SIG-M5 treated with dmso at 0.1 percent for 504 hours (cell line): ENCODE data around the gene SERPINB11.
"Not testable (repeated sequence)": the region's sequence is repeated elsewhere in the genome, so short reads cannot be mapped to it uniquely, and the experiment has no call there.

ENCODE experiments used
- DNase-seq: peaks from one replicate; lab custom pipeline; 2025; ENCODE audit not compliant: unreplicated experiment; lab: John Stamatoyannopoulos, UW

Gene SERPINB11, protein sequence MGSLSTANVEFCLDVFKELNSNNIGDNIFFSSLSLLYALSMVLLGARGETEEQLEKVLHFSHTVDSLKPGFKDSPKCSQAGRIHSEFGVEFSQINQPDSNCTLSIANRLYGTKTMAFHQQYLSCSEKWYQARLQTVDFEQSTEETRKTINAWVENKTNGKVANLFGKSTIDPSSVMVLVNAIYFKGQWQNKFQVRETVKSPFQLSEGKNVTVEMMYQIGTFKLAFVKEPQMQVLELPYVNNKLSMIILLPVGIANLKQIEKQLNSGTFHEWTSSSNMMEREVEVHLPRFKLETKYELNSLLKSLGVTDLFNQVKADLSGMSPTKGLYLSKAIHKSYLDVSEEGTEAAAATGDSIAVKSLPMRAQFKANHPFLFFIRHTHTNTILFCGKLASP

DNA sequence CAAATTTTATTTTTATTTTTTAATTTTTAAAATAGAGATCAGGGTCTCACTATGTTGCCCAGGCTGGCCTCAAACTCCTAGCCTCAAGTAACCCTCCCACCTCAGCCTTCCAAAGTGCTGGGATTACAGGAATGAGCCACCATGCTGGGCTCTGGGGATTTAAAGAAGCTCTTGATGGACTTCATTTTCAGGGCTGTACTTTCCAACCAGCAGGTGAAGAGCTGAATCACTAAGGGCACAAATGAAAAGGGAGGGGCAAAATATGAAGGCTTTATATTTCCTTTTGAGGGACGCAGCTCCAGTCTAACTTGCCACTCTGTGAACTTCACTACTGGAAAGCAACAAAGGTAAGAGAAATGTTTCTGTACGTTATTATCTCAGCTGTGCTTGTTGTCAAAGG, at the start of gene SERPINB11:
SERPINB11 (plus strand) TSS at position 301 of the 400 bp plus-strand sequence. CDS start 7,234 bp downstream, outside the sequence.
- DNase-seq, result no peak

DNA sequence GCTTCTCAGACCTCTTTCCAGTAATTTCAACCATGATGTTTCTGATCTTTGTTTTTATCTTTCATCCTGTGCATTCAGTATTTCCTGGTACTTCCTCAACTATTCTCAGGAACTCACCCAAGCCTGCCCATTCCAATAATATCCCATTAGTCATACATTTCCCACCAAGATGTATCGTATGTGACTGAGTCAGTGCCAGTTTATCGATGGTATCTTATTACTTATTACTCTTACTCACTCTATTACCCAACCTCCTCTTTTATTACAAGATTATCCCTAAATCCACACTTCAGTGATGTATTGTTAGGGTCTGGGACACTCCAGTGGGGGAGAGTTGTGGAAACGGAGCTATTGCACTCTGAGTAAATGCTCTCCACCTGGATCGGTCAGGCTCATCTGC, 43.8 kb upstream of the SERPINB11 start:
- DNase-seq, result not testable (repeated sequence)

DNA sequence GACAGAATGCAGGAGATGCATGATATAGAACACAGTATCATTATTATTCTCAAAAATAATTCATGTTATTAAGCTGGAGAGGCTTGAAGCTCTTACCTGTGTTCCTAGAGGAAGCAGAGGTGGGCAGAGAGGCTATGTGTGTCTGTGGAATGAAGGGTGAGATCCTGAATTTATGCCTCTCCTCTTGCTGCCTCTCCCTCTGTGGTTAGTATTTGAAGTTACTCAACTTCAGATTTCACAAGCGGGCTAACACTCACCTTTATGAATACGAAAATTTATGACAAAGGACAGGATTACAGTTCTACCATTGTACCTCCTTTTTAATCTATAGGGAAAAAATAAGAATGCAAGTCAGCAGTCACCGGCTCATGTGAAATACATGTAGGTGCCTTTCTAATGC, 41.0 kb upstream of the SERPINB11 start, which contains the start of gene SERPINB3:
SERPINB3 (minus strand) TSS at position 144 of the 400 bp plus-strand sequence. CDS start 677 bp downstream, outside the sequence.
- DNase-seq, result not testable (repeated sequence)

DNA sequence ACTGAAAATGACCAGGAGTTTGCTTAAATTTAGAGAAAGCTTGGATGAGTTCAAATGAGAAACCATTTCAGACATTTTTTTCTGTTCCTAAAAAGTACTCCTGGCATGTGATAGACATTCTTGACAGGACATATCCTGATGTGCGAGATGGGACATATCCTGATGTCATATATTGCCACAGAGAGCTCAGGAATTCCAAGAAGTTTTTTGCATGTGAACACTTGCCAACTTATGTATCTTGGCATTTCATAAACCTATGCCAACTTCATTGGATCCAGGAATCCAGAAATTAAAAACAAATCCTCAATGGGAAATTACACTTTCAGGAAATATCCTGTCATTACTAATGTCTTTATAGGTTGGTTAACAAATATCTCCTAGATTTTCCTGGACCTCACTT, 38.2 kb upstream of the SERPINB11 start:
- DNase-seq, result no peak

DNA sequence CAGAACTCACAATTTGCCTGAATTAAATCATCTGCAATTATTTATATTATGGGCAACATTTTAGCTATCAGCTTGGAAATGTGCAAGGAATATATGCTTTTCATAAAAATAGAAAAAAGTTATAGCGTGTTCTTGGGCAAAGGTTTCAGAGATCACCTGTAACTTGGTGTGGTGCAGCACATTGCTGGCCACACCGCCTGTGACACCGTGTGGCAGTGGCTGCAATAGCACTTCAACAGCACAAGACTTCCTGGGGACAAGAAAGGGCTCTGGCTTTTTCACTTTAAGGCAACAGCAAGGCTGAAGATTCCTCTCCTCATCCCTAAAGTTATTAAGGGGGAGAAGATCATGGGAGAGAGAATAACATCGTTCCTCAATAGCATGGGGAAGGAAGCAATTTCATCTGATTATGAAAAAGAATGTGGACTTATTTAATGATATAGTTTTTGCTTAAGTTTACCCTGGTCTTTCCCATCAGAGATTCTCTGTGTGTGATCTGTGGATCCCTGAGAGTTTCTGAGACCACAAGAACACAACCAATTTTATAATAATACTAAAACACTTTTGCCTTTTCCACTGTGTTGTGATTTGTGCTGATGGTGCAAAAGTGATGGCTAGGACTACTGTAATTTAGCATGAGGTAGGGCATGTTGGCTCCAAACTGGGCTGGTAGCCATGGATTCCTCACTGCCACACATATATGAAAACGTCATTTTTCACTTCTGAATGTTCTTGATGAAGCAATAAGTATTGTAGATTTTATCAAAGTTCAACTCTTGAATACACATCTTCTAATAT, 26.0 kb upstream of the SERPINB11 start:
- DNase-seq, result peak; percentile 24

DNA sequence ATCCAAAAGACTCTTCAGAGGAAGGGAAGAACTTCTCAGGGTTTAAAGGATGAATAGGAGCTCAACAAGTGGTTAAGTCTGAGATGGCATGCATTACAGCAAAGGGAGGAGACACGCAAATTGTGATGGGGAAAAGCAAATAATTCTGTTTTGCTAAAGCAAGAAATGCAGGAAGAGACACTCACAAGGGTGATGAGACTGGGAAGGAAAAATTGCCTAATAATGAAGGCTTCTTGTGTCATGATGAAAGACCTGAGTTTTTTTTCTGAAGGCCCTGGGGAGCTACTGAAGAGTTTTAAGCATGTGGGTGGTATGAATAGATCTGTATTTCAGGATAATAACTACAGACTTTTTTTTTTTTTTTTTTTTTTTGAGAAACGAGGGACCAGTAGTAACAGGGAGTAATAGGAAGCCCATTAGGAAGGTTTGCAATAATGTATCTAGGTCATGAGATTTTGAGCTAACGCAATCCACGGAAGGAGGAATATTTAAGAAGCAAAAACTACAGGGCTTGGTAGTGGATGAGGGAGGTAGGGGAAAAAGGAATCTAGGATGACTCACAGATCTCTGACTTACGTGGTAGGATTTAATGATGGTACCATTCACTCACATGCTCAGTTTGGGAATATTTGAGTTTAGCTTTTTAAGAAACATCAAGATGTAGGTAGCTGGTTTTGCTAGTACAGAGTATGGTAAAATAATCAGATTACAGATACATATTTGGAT, 25.1 kb upstream of the SERPINB11 start:
- peak; percentile 33 for DNase-seq

DNA sequence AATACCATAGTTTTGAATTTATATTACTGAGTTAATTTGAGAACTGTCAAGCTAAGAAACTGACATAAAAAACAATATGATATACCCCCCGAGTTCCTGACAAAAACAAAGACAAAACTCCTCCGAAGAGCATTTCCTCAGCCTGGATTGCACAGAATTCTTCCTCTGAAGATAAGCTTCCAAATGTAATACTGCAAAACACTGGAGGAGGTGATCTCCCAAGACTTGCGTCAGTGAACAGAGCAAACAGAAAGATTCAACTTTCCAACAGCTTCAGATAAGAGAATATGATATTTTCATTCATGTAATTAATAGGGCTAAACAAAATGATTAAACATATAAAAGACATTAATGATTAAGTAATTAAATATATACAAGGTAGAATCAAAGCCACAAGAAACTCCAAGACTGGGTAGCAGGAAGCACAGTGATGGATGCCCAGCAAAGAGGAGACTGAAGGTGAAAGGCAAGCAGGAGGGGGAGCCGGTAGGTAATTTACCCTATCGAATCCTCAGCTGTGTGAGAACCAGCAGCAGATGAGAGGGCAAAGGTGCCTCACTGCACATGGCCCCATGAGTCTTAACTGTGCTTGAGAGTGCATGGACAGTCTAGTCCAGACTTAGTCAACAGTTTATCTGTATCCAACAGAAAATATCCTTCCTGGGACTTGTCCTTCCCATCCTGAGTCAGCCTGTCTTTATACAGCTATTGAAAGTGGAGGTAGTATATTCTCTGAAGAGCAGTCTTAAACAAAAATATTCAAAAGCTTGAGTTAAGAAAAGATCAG, 22.7 kb upstream of the SERPINB11 start:
- no peak for DNase-seq

DNA sequence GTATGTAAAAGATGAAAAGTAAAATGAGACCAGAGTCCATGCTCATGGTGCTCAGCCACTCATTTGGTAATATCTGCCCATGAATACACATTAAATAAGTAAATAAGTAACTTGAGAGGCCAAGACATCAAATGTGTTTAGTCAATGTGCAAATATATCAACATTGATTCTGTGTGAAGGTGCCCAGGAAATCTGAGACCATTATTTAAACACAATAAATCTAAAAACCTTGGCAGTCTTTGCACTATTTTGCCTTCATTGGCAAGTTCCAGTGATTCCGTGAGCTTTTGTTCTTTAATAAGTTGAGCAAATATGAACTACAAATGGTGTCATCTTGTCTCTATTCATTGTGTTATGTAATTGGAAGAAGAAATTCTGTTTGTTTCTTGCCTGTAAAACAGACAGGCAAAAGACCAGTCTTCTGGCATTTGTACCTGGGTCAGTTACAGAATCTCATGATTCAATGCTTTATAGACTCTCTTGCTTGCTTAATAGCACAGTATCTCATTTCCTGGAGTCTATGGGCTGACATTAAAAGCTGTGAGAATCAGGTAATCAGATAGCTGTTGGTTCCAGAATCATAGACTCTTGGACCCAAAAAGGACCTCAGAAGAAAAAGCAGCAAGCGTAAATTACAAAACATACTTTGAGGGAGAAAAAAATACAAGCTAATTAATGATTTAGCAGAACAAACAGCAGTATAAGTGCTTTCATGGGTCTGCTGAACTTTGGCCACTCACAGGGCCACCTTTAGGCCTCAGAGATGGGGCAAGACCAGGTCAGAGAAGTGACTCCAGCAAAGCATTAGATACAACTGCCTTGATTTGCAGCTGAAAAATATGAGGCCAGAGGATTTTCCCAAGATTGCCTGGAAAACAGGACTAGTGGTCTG, 21.1 kb upstream of the SERPINB11 start:
- DNase-seq, result no peak

DNA sequence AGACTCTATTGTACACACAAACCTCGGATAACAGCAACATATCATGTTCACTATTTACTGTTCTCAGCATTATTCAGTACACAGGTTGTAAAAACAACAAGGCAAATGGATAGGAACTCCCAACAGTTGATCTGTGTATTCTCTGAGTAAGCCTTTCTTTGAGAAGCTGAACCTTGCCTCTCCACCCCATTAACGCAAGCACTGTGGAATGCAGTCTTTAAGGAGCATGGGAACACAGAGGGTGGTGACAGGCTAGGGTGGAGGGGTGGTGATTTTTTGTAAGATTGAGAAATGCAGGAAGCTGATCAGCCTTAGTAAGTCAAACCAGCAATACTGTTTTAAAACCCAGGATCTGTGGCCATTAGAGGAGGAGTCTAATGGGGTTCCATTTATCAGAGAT, 19.6 kb upstream of the SERPINB11 start:
- DNase-seq, result no peak

DNA sequence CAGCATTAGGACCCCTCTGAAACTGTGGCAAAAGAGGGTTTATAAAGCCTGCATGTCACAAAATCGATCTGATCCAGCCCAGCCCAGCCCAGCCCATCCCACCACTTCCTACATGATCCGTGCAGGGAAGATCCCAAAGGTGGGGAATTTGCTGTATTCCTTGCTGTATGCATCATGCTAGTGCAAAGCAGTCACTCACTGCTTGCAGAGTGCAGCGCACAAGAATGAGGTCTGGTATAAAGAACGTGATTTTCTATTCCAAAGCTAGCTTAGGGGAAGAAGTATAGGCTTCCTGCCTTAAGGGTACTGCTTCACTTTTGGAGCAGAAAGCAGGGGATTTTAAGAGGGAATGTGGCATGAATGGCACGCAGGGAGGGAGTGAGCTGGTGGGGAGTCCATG, 18.9 kb upstream of the SERPINB11 start:
- DNase-seq, result no peak

DNA sequence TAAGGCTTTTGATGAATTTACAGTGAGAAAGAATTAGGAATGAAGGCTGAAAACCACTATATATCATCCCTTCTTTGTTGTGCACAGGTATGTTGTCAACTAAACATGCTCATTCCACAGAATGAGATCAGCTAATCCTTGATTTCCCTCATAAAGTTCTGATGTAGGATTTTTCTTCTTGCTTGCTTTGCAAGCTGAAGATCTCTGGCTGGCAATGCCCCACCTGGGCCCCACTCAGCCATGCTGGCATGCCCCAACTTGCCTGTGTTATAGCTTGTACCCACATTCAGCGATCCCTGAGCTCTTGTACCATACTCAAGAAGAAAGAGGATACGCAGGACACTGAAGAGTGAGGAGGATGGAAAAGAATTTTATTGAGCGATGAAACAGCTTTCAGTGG, 18.0 kb upstream of the SERPINB11 start:
- DNase-seq, result no peak

DNA sequence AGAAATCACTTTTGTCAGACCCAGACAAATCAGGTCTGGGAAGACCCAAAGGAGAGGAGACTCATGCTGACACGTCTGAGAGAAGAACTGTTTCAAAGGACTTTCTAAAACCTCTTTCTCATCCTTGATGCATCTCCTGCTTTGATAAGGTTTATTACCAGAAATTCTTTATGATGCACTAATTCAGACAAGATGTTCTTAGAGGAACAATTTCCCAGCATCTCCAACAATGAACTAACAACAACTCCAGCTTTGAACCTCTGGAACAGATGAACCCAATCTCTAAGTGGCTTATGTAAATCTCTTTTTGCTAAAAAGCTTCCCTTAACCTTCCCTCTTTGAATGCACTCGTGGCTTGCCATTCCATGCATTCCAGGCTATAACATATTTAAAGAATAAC, 15.9 kb upstream of the SERPINB11 start:
- no peak for DNase-seq

DNA sequence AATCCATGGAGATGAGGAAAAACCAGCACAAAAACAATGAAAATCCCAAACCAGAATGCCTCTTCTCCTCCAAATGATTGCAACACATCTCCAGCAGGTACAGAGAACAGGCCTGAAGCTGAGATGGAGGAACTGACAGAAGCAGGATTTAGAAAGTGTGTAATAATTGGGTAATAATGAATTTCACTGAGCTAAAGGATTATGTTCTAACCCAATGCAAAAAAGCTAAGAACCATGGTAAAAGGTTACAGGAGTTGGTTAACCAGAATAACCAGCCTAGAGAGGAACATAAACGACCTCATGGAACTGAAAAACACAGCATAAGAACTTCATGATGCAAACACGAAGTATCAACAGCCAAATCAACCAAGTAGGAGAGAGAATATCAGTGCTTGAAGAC, 13.7 kb upstream of the SERPINB11 start:
- no peak for DNase-seq

DNA sequence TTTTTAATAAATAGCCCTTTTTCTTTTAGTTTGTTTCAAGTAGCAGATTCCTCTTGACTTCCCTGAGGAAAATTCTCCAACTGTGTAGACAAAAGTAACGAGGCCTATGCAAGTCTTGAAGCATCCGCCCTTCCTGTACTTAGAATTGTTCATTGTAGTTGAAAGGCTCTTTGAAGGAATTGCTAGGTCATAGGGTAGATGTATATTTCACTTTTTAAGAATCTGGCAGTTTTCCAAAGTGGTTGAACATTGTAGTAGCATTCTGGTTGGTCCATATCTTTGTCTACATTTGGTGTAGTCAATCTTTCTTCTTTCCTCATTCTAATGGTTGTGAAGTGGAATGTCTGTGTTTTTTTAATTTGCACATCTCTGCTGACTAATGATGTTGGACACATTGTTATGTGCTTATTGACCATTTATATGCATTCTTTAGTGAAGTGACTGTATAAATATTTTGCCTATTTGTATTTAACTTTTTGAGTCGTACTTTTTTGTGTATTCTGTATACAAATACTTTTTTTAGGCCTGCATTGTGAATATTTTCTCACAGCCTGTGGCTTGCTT, 5.6 kb upstream of the SERPINB11 start:
- no peak for DNase-seq

DNA sequence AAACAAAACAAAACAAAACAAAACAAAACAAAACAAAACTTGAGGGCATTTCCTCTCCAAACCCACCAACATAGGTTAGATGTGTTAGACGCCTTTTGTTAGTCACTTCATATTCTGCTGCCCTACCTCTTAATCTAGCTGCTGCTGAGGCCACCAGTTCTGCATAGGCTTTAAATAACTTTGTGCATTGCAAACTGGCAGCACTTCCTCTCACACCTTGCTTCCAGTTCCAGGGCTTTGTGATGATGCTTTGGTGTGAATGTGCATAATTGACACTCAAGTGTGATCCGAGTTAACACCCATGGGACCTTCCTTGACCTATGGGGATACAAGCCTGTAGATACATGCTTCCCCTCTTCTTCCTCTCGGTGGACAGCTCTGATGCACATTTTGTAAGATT, 2.3 kb upstream of the SERPINB11 start:
- DNase-seq, result no peak

DNA sequence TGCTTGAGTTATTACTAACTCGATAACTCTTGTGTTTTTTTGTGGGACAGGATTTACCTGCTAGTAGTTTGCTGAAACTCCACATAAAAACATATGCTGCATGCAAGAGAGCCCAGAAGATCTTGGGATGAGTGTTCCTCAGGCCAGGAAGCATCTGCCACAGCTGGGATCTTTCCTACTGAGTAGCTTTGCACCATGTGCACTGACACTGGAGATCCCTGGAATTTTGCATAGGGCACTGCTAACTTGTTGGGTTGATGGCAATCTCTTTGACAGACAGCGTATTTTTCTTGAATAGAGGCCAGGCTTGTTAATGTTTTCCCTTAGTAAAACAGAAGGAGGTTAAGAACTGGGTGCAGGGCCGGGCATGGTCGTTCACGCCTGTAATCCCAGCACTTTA, 808 bp upstream of the SERPINB11 start:
- no peak for DNase-seq

DNA sequence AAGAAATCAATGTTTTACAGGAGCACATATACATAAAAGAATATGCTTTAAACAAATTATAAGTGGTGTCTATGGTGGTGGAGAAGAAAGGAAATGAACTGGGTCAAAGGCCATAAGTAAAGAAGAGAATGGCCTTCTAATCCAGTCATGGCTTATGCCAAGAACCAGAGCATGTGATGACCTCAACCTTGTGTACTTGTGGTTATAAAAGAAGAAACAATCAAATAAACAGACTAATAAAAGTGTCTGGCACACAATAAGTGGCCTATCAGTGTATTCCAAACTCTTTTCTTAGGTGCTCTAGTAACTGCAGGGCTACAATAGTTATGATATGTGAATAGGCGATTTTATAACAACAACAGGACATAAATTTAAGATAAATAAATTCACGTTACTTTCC, 2.6 kb downstream of the SERPINB11 start:
- DNase-seq, result no peak

DNA sequence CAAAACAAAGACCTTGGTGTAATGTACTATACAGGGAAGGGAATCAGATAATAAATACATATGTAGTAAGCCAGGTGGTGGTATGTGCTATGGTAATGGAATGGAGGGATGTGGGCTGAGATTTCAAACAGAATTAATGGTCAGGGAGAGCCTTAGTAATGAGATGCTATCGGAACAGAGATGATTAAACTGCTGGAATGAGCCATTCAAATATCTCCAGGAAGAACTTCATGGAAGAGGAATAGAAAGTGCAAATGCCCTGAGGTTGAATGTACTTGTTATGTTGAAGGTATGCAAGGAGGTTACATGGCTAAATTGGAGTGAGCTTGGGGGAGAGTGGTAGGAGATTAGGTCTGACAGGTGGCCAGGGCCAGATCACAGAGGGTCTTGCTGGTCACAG, 5.1 kb downstream of the SERPINB11 start:
- DNase-seq, result no peak

DNA sequence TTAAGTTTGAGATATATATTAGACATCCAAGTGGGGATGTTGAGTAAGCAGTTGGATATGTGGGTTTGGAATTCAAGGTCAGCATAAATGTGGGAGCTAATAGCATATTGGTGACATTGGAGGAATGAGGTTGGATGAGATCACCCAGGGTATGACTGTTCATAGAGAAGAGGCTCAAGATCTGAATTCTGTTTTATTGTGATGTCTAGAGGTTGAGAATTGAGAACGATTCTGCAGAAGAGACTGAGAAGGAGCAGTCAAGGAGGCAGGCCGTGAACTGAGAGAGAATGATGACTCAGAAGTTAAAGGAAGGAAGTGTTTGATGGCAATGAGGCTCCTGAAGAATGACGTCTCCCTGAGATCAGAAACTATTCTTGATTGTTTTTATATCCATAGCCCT, 5.9 kb downstream of the SERPINB11 start:
- peak; percentile 2 for DNase-seq
